BE2C (cell line): ENCODE measurements around the gene HSPA1A.

Experiments
- DNase-seq: peaks from one replicate; pipeline ENCODE4 v3.0.0-alpha.2; 2020
- H3K27me3 ChIP-seq: fragments of 250-450 bp; sonication (Bioruptor Pico); 2 replicates; pipeline ENCODE4 v1.5.1; 2020; ENCODE audit warnings: mild to moderate bottlenecking
- H3K36me3 ChIP-seq: fragments of 250-450 bp; sonication (Bioruptor Pico); 2 replicates; pipeline ENCODE4 v1.5.1; 2020; ENCODE audit warnings: mild to moderate bottlenecking
- H3K4me1 ChIP-seq: fragments of 250-450 bp; sonication (Bioruptor Pico); 2 replicates; pipeline ENCODE4 v1.5.1; 2020
- H3K4me3 ChIP-seq: 2 replicates; pipeline ENCODE4 v1.5.1; 2011; ENCODE audit warnings: low read depth, low read length
- H3K9me3 ChIP-seq: fragments of 250-450 bp; sonication (Bioruptor Pico); 2 replicates; pipeline ENCODE4 v1.5.1; 2020
- CTCF ChIP-seq: IDR thresholded peaks from 2 replicates; pipeline ENCODE4 v1.5.1; 2012; ENCODE audit warnings: mild to moderate bottlenecking, low read depth, low read length

HSPA1A gene

DNA sequence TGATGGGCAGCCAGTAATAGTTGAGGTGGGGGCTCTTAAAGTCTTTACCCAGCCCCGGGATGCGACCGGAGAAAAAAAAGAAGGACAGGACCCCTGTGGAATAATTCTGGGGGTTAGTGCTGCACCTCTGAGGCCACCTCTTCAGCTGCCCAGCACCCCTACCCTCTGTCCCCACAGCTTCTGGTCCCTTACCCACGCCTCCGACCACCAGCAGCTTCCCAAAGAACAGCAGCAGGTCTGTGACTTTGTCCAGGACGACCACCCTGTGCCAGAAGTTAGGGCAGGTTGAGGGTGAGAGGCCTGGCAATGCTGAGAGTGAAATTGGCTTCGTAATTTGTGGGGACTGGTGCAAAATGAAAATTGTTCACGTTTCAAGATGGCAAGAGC is 49.5 kb downstream of the HSPA1A start:
- Histone ChIP-seq H3K27me3 (no peaks in the 10 kb centered on the region), H3K9me3 (no peaks in the 10 kb centered on the region), H3K4me1 (no peaks in the 10 kb centered on the region), H3K4me3 (no peak overlapping the region), H3K36me3 (0 out of 2 replicates have a peak, but pooled peaks cover 2% of the 10 kb centered on the region)
- DNase-seq, result no peak
- no peak for TF ChIP-seq CTCF

GRCh38 chr6:31865205-31866118 is 50.1 kb downstream of the HSPA1A start:
- H3K4me3 ChIP-seq, result no peak overlapping the region
- DNase-seq, result no peak
- H3K4me1 ChIP-seq, result no peaks in the 10 kb centered on the region

More at GRCh38 chr6:31865205-31866118, 50.1 kb downstream of the HSPA1A start:
- Histone ChIP-seq H3K9me3 (no peaks in the 10 kb centered on the region), H3K36me3 (no peaks in the 10 kb centered on the region), H3K27me3 (no peaks in the 10 kb centered on the region)
- no peak for TF ChIP-seq CTCF
